Lower lobe of right lung (tissue), 2 donors: ENCODE data around the gene FXYD4. TPM values are rescaled to one million over a fixed set of nuclear protein-coding genes. Genes with fewer than 3 reads are reported as not detected.
A peak's percentile ranks its signal among the peaks of the same experiment; 100 is the strongest.

ENCODE experiments used
- ATAC-seq, 2 donors: fragments of 200-7000 bp; cut with Tn5 transposase; one replicate each; pipeline ENCODE4 v1.9.1; 2020 to 2022; ENCODE audit warnings: mild to moderate bottlenecking in 2 of 2, moderate library complexity in 2 of 2
- DNase-seq: peaks from one replicate; pipeline ENCODE4 v3.0.0-alpha.2; 2020
- H3K27ac ChIP-seq: fragments of 200-600 bp; one replicate; pipeline ENCODE4 v1.8.0; 2022
- H3K27me3 ChIP-seq: fragments of 200-600 bp; one replicate; pipeline ENCODE4 v1.8.0; 2022; ENCODE audit warnings: low read depth
- H3K36me3 ChIP-seq: fragments of 200-600 bp; one replicate; pipeline ENCODE4 v1.8.0; 2022; ENCODE audit warnings: mild to moderate bottlenecking
- H3K4me1 ChIP-seq: fragments of 200-600 bp; one replicate; pipeline ENCODE4 v1.8.0; 2022
- H3K4me3 ChIP-seq: fragments of 200-600 bp; one replicate; pipeline ENCODE4 v1.8.0; 2022; ENCODE audit warnings: mild to moderate bottlenecking
- H3K9me3 ChIP-seq: fragments of 200-600 bp; one replicate; pipeline ENCODE4 v1.8.0; 2022
- intact Hi-C: fragments of 100-400 bp; cut with DNase I; formaldehyde crosslinking; loops from one replicate; pipeline ENCODE4 v1.11.0; 2022
- total RNA-seq: library from RNA; stranded (reverse); fragmentation: NEBNext Ultra II Directional; extraction: Animal tissue kit (Norgen Biotek cat#: 25700); gene quantifications from one replicate; pipeline ENCODE4 v1.2.1, GENCODE V29; 2021
- TF ChIP-seq, protein P1 (sequence below): fragments of 200-600 bp; IDR thresholded peaks from one replicate; pipeline ENCODE4 v1.8.0; 2022; ENCODE audit warnings: antibody characterized with exemption, mild to moderate bottlenecking
- donor health status: DM: no; HTN: yes; CAD: no; lungs with severe emphysema.

Gene FXYD4
- total RNA-seq, 1 donor from 2014 or later = not detected

DNA sequence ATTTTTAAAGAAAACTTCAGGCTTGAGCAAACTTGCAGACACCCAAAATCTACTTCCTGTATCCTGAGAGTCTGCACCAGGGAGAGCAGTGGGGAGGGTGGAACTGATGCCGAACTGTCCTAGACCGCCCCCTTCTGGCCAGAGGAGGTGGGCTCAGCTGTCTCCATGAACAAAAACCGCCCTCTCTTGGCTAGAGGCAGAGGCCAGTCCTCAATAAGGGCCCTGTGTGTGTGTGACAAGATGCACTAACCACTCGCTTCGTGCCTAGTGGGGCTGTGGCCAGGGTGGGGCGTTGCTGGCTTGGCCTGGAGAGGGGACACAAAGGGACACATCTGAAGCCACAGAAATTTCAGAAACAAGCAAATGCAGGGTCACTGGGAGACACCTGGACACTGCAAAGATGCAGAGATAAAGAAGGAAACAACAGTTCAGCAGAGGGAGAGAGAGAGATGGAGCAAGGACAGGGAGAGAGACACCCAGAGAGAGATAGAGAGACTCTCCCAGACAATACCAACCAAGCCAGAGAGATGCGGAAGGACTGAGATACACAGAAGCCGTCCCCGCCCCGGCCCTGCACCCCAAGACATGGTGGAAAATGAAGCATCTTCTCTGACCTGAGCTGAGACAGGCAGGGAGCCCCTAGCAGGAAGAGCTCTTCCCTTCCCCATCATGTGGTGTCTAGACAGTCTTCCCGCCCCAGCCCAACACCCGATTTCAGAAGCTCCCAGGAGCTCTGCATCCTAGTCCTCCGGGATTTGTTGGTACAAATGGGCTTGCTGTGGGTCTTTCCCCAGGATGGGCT is 22.7 kb upstream of the FXYD4 start:
- Histone ChIP-seq H3K27ac (no peak overlapping the region), H3K36me3 (no peaks in the 10 kb centered on the region), H3K9me3 (no peaks in the 10 kb centered on the region), H3K4me3 (no peak overlapping the region), H3K4me1 (peaks cover 5% of the 10 kb centered on the region), H3K27me3 (peaks cover 14% of the 10 kb centered on the region)
- ATAC-seq = peak; percentile 97 to 98
- intact Hi-C loops = no loop called here
- peak; percentile 89 for DNase-seq
- TF ChIP-seq, protein P1, sequence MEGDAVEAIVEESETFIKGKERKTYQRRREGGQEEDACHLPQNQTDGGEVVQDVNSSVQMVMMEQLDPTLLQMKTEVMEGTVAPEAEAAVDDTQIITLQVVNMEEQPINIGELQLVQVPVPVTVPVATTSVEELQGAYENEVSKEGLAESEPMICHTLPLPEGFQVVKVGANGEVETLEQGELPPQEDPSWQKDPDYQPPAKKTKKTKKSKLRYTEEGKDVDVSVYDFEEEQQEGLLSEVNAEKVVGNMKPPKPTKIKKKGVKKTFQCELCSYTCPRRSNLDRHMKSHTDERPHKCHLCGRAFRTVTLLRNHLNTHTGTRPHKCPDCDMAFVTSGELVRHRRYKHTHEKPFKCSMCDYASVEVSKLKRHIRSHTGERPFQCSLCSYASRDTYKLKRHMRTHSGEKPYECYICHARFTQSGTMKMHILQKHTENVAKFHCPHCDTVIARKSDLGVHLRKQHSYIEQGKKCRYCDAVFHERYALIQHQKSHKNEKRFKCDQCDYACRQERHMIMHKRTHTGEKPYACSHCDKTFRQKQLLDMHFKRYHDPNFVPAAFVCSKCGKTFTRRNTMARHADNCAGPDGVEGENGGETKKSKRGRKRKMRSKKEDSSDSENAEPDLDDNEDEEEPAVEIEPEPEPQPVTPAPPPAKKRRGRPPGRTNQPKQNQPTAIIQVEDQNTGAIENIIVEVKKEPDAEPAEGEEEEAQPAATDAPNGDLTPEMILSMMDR = peak; percentile 92

- H3K4me3 ChIP-seq = no peak overlapping the region
These were observed 21.3 kb upstream of the FXYD4 start for GRCh38 chr10:43350156-43350555.

GRCh38 chr10:43350686-43351085 is 20.8 kb upstream of the FXYD4 start:
- peaks cover 5% of the 10 kb centered on the region for H3K4me1 ChIP-seq
- peaks cover 14% of the 10 kb centered on the region for H3K27me3 ChIP-seq
- TF ChIP-seq, protein P1 = no peak
- intact Hi-C loops = no loop called here
- no peak overlapping the region for H3K27ac ChIP-seq
- ATAC-seq = no peak
- H3K36me3 ChIP-seq = no peaks in the 10 kb centered on the region
- H3K9me3 ChIP-seq = no peaks in the 10 kb centered on the region
- H3K4me3 ChIP-seq = no peak overlapping the region
- no peak for DNase-seq

More at GRCh38 chr10:43350156-43350555, 21.3 kb upstream of the FXYD4 start:
- no peaks in the 10 kb centered on the region for H3K9me3 ChIP-seq
- H3K36me3 ChIP-seq = no peaks in the 10 kb centered on the region
- H3K4me1 ChIP-seq = peaks cover 5% of the 10 kb centered on the region
- DNase-seq (no peak), ATAC-seq (peak; percentile 16 to 21)
- H3K27ac ChIP-seq = no peak overlapping the region
- H3K27me3 ChIP-seq = peaks cover 14% of the 10 kb centered on the region
- TF ChIP-seq, protein P1 = no peak
- intact Hi-C loops = no loop called here

DNA sequence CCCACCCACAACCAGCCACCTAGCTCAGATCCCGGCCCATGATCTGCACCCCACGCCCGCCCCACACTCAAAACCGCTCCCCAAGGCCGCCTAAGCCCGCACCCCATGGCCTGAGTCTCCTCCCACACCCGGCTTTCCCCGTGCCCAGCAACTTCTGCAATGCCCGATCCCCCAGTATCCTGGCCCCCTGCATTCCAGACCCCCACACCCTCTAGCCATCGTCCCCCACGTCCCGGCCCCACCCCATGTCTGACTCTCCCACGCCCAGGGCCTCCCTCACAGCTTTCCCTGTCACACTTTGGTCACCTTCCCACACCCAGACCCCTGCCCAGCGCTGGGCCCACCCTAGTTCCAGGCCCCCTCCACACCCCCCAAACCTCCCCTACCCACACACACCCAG is 20.1 kb upstream of the FXYD4 start:
- Histone ChIP-seq H3K4me1 (peaks cover 5% of the 10 kb centered on the region), H3K27ac (no peak overlapping the region), H3K27me3 (peaks cover 14% of the 10 kb centered on the region), H3K9me3 (no peaks in the 10 kb centered on the region), H3K36me3 (no peaks in the 10 kb centered on the region), H3K4me3 (no peak overlapping the region)
- TF ChIP-seq, protein P1 = no peak
- ATAC-seq = no peak
- DNase-seq = no peak
- intact Hi-C loops = no loop called here

DNA sequence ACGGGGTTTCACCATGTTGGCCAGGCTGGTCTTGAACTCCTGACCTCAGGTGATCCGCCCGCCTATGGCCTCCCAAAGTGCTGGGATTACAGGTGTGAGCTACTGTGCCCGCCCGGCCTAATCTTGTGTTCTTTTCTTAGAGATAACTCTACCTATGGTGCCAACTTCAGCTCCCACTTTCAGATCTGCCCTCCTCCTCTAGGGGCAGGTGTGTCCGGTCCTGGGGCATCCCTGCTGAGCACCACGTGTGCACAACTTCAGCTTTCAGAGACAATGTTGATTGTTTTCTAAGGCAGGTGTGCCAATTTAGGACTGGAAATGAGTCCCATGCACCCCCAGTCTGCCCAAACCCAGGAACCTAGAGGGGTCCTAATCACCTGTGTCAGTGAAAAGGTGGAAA is 18.5 kb upstream of the FXYD4 start:
- no peak for DNase-seq
- TF ChIP-seq, protein P1 = no peak
- Histone ChIP-seq H3K36me3 (no peaks in the 10 kb centered on the region), H3K27ac (no peak overlapping the region), H3K4me3 (no peak overlapping the region), H3K27me3 (peaks cover 14% of the 10 kb centered on the region), H3K4me1 (peaks cover 4% of the 10 kb centered on the region), H3K9me3 (no peaks in the 10 kb centered on the region)
- no peak for ATAC-seq
- intact Hi-C loops = no loop called here
